Uterus (tissue), 4 donors: Measurements from ENCODE around the gene CLCN5. TPM values are rescaled to one million over a fixed set of nuclear protein-coding genes. Genes with fewer than 3 reads are reported as not detected.
"Not testable (repeated sequence)": the region's sequence is repeated elsewhere in the genome, so short reads cannot be mapped to it uniquely, and the experiment has no call there.

ENCODE experiments used
- DNase-seq, 2 donors: peaks; one replicate each; pipeline ENCODE4 v3.0.0-alpha.2; 2019 to 2020
- H3K27ac ChIP-seq, 2 donors: fragments of 200-600 bp; sonication (generic); 1 replicate in 1 of 2; 2 replicates in 1 of 2; pipeline ENCODE4 v1.5.1; 2016 to 2018
- H3K27me3 ChIP-seq, 2 donors: fragments of 200-600 bp; sonication (generic); one replicate each; pipeline ENCODE4 v1.5.1; 2018 to 2019; ENCODE audit warnings: control low read depth in 1 of 2
- H3K36me3 ChIP-seq, 2 donors: fragments of 200-600 bp; sonication (generic); one replicate each; pipeline ENCODE4 v1.5.1; 2019; ENCODE audit warnings: control low read depth in 1 of 2
- H3K4me1 ChIP-seq, 2 donors: fragments of 200-600 bp; sonication (generic); one replicate each; pipeline ENCODE4 v1.5.1; 2018 to 2019; ENCODE audit warnings: control low read depth in 1 of 2
- H3K4me3 ChIP-seq, 2 donors: fragments of 200-600 bp; sonication (generic); 1 replicate in 1 of 2; 2 replicates in 1 of 2; pipeline ENCODE4 v1.5.1; 2018 to 2019; ENCODE audit warnings: mild to moderate bottlenecking in 1 of 2
- H3K9me3 ChIP-seq, 2 donors: fragments of 200-600 bp; sonication (generic); one replicate each; pipeline ENCODE4 v1.5.1; 2019; ENCODE audit warnings: control low read depth in 1 of 2
- POLR2A ChIP-seq, 2 donors: fragments of 450-650 bp; IDR thresholded peaks; one replicate each; pipeline ENCODE4 v1.6.1; 2016; ENCODE audit warnings: antibody characterized with exemption in 2 of 2, mild to moderate bottlenecking in 1 of 2, moderate library complexity in 1 of 2
- intact Hi-C: fragments of 100-400 bp; cut with DNase I; formaldehyde crosslinking; loops from one replicate; pipeline ENCODE4 v1.15.1; 2023; ENCODE audit warnings: low total_unique reads
- total RNA-seq, 4 donors: library from RNA; depleted of rRNA in 3 of 4; stranded (reverse); fragments of >200 nt in 3 of 4; gene quantifications; one replicate each; pipeline versions ENCODE4 v1.1.0 to v1.2.4, GENCODE V29; 2014 to 2023
- TF ChIP-seq, protein P1 (sequence below), 4 experiments: fragments of 200-600 bp in 2 of 4; fragments of 450-650 bp in 2 of 4; sonication (generic) in 2 of 4; IDR thresholded peaks; one replicate each; pipeline ENCODE4 v1.5.1; 2016 to 2019; ENCODE audit warnings: antibody characterized with exemption in 4 of 4, mild to moderate bottlenecking in 2 of 4, moderate library complexity in 1 of 4
- donor health status: DM: yes; HTN: yes; CAD: no.

The CLCN5 gene
- total RNA-seq, 4 donors from 2014 or later: 6.4 to 81.2 (median 11.0) TPM

DNA sequence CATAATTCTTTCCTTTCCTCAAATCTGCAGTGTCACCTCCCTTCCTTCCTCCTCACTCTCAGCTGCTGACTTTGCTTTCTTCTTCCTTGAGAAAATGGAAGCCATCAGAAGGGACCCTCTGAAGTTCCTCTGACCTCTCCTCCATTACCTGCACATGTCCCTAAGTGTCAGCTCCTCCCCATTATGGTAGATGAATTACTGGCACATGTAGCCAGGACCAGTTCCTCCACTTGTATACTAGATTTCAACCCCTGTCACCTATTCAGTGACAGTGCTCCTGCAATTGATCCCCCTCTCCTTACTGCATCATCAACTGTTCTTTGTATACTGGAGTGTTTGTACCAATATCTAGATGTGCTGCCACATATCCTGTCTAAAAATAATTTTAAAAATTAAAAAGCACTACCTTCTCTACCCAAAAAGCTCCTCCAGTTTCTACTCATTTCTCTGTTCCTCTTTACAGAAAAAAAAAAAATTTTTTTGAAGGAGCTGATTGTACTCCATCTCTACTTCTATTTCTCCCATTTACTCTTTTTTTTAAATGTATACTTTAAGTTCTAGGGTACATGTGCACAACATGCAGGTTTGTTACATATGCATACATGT is 78.6 kb downstream of the CLCN5 start:
- intact Hi-C loops: no loop called here
- Histone ChIP-seq H3K4me3 (no peak overlapping the region), H3K9me3 (no peaks in the 10 kb centered on the region), H3K27ac (no peak overlapping the region), H3K27me3 (no peaks in the 10 kb centered on the region), H3K4me1 (no peaks in the 10 kb centered on the region), H3K36me3 (no peaks in the 10 kb centered on the region)
- DNase-seq: no peak
- TF ChIP-seq, protein P1, sequence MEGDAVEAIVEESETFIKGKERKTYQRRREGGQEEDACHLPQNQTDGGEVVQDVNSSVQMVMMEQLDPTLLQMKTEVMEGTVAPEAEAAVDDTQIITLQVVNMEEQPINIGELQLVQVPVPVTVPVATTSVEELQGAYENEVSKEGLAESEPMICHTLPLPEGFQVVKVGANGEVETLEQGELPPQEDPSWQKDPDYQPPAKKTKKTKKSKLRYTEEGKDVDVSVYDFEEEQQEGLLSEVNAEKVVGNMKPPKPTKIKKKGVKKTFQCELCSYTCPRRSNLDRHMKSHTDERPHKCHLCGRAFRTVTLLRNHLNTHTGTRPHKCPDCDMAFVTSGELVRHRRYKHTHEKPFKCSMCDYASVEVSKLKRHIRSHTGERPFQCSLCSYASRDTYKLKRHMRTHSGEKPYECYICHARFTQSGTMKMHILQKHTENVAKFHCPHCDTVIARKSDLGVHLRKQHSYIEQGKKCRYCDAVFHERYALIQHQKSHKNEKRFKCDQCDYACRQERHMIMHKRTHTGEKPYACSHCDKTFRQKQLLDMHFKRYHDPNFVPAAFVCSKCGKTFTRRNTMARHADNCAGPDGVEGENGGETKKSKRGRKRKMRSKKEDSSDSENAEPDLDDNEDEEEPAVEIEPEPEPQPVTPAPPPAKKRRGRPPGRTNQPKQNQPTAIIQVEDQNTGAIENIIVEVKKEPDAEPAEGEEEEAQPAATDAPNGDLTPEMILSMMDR (IDR thresholded peaks at IDR 0.05): no peak
- TF ChIP-seq POLR2A (IDR thresholded peaks at IDR 0.05): no peak

DNA sequence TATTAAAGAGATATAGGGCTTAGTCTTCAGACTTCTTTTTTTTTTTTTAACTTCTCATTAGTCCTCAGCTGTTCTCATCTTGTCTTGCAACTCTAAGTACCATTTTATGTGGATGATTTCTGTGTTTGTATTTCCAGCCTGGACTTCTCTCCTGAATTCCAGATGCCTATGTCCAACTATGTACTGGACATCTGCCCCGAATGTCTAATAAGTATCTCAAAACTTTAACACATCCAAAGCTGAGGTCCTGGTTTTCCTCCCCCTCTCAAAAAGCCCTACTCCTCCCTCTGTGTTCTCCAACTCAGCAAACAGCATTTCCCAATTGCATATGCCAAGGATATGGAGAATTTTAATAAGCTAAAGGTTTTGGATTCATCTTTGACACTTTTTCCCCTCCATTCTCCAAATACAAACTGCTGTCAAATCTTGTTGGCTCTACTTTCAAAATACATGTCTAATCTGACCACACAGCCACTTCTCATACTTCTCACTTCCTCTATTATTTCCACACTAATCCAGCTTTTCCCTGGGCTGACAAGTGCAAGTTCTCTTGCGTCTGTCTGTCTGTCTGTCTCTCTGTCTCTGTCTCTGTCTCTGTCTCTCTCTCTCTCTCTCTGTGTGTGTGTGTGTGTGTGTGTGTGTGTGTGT is 79.8 kb downstream of the CLCN5 start:
- Histone ChIP-seq H3K27me3 (no peaks in the 10 kb centered on the region), H3K4me3 (no peak overlapping the region), H3K36me3 (no peaks in the 10 kb centered on the region), H3K27ac (no peak overlapping the region), H3K4me1 (no peaks in the 10 kb centered on the region), H3K9me3 (no peaks in the 10 kb centered on the region)
- TF ChIP-seq, protein P1 (IDR thresholded peaks at IDR 0.05): no peak
- TF ChIP-seq POLR2A (IDR thresholded peaks at IDR 0.05): no peak
- no peak for DNase-seq
- intact Hi-C loops: no loop called here

DNA sequence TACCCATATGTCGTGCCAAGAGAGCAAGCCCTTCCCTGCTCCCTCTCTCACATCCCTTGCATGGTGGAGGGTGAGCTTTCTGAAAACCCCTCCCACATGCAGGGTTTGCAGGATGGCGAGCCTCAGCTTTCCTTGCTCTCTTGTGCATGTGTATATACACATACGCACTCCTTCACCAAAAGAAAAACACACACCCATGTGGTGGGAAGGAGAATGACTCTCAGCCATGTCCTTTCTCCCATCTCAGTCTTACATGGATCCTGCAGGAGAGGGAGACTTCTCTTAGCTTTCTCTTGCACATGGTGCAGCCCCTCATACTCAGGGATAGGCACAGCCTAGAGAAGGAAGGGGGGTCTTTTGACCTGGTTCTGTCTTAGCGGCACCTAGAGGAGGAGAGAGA is 81.1 kb downstream of the CLCN5 start:
- no peak for DNase-seq
- H3K9me3 ChIP-seq: no peaks in the 10 kb centered on the region
- intact Hi-C loops: no loop called here
- H3K4me1 ChIP-seq: no peaks in the 10 kb centered on the region
- TF ChIP-seq, protein P1 (IDR thresholded peaks at IDR 0.05): no peak
- no peak for TF ChIP-seq POLR2A (IDR thresholded peaks at IDR 0.05)
- H3K27me3 ChIP-seq: no peaks in the 10 kb centered on the region
- no peaks in the 10 kb centered on the region for H3K36me3 ChIP-seq
- no peak overlapping the region for H3K4me3 ChIP-seq
- no peak overlapping the region for H3K27ac ChIP-seq

DNA sequence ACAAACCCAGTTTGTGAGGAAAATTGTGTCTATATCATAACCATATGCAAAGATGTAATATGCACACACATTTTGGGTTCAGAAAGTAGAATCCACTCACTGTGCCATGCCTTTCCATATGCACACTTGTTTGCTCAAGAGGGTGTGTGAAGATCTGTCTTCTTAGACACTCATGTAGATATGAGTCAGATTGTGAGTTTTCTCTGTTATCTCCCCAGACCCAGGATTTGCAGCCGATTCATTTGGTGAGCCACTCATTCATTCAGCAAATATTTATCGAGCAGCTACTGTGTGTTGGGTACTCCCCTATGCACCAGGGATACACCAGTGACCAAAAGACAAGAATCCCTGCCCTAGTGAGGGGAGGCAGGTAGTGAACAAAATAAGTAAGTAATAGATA is 81.5 kb downstream of the CLCN5 start:
- Histone ChIP-seq H3K9me3 (no peaks in the 10 kb centered on the region), H3K36me3 (no peaks in the 10 kb centered on the region), H3K4me1 (no peaks in the 10 kb centered on the region), H3K27me3 (no peaks in the 10 kb centered on the region), H3K27ac (no peak overlapping the region), H3K4me3 (no peak overlapping the region)
- TF ChIP-seq, protein P1 (IDR thresholded peaks at IDR 0.05): no peak
- no peak for TF ChIP-seq POLR2A (IDR thresholded peaks at IDR 0.05)
- intact Hi-C loops: no loop called here
- DNase-seq: no peak

DNA sequence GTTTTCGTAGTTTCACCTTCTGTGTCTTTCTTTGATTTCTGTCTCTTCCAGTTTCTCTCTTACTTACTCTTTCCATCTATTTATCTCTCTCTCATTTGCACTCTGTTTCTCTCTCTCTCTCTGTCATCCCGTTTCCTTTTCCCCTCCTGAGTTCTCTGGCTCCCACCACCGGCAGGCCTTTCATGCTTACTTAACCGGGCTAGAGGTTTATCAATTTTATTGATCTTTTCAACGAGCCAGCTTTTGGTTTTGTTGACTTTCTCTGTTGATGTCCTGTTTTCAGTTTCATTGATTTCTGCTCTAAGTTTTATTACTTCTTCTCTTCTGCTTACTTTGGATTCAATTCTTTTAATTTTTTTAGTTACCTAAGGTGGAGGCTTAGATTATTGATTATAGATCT is 103.2 kb downstream of the CLCN5 start:
- H3K27ac ChIP-seq, H3K36me3 ChIP-seq, H3K27me3 ChIP-seq, intact Hi-C loops, H3K4me1 ChIP-seq, DNase-seq, H3K9me3 ChIP-seq, H3K4me3 ChIP-seq: not testable (repeated sequence)
